Measurements from ENCODE around the gene ZNF264.
A peak's percentile ranks its signal among the peaks of the same experiment; 100 is the strongest.

ZNF264 gene

DNA sequence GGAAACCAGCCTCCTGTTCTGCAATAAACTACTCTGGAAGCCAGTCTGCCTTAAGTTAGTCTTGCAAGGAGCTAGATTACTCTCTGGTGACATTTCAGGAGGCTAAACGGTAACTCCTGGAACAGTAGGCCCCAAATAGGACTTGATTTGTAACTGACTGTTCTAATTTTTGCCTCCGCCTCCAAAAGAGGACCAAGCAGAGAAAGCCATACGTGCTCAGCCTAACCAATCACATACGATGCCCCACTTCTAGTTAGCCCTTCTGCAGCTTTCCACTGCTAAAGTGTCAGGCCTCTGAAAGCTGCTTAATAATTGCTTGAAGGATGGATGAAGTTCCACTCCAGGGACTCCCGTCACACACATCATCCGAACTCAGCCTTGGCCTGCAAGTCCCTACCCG lies 49.9 kb downstream of the ZNF264 start:
- Histone ChIP-seq H3K4me1 (ENCODE audit: insufficient read depth, low read length) (peaks cover 28% of the 10 kb centered on the region), H3K79me2 (ENCODE audit: insufficient read depth, low read length) (peaks cover 48% of the 10 kb centered on the region), H3K36me3 (ENCODE audit: insufficient read depth, low read length) (peaks cover 34% of the 10 kb centered on the region), H3K4me3 (ENCODE audit: low read depth in 1 of 2, low read length in 2 of 2) (peak overlapping the region; percentile 52 to 81; a peak in 3 of 4 replicates), H3K9me3 (ENCODE audit: insufficient read depth, low read length, severe bottlenecking) (no peaks in the 10 kb centered on the region), H3K4me2 (ENCODE audit: insufficient read depth, low read length) (peak overlapping the region; percentile 88), H4K20me1 (ENCODE audit: insufficient read depth, low read length) (peaks cover 11% of the 10 kb centered on the region), H3K27ac (ENCODE audit: low read length) (peak overlapping the region; percentile 84), H3K27me3 (ENCODE audit: insufficient read depth, low read length, poor library complexity) (no peaks in the 10 kb centered on the region), H3K9ac (ENCODE audit: low read depth, low read length) (peak overlapping the region; percentile 71), H2AFZ (ENCODE audit: low read depth, low read length) (peak overlapping the region; percentile 100)
- DNase-seq: no peak
- no peak for ATAC-seq (ENCODE audit: insufficient read depth, low read depth)
- TF ChIP-seq, protein P1, sequence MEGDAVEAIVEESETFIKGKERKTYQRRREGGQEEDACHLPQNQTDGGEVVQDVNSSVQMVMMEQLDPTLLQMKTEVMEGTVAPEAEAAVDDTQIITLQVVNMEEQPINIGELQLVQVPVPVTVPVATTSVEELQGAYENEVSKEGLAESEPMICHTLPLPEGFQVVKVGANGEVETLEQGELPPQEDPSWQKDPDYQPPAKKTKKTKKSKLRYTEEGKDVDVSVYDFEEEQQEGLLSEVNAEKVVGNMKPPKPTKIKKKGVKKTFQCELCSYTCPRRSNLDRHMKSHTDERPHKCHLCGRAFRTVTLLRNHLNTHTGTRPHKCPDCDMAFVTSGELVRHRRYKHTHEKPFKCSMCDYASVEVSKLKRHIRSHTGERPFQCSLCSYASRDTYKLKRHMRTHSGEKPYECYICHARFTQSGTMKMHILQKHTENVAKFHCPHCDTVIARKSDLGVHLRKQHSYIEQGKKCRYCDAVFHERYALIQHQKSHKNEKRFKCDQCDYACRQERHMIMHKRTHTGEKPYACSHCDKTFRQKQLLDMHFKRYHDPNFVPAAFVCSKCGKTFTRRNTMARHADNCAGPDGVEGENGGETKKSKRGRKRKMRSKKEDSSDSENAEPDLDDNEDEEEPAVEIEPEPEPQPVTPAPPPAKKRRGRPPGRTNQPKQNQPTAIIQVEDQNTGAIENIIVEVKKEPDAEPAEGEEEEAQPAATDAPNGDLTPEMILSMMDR (IDR thresholded peaks at IDR 0.05; ENCODE audit: borderline replicate concordance, extremely low read depth, low read length, poor library complexity, severe bottlenecking): no peak
- TF ChIP-seq EZH2 (IDR thresholded peaks at IDR 0.05; ENCODE audit: borderline replicate concordance, low read depth, low read length, severe bottlenecking): no peak

DNA sequence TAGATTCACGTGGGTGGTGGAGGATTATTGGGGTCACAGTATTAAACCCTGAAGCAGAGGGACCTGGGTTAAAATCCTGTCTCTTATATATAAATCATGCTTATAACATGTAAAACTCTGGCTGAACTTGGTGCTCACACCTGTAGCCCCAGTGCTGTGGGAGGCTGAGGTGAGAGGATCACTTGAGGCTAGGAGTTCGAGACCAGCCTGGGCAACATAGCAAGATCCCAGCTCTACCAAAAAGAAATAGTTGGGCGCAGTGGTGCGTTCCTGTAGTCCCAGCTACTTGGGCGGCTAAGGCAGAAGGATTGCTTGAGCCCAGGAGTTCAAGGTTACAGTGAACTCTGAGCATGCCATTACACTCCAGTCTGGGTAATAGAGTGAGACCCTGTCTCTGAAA lies 51.5 kb downstream of the ZNF264 start:
- TF ChIP-seq EZH2 (IDR thresholded peaks at IDR 0.05; ENCODE audit: borderline replicate concordance, low read depth, low read length, severe bottlenecking): no peak
- TF ChIP-seq, protein P1 (IDR thresholded peaks at IDR 0.05; ENCODE audit: borderline replicate concordance, extremely low read depth, low read length, poor library complexity, severe bottlenecking): no peak
- H3K4me2 ChIP-seq (ENCODE audit: insufficient read depth, low read length): peak overlapping the region; percentile 88; the same call in 1 of the 2 replicates
- H3K79me2 ChIP-seq (ENCODE audit: insufficient read depth, low read length): peaks cover 51% of the 10 kb centered on the region
- no peak overlapping the region for H3K4me3 ChIP-seq (ENCODE audit: low read depth in 1 of 2, low read length in 2 of 2)
- ATAC-seq (ENCODE audit: insufficient read depth, low read depth) (no peak), DNase-seq (no peak)
- peaks cover 28% of the 10 kb centered on the region for H3K4me1 ChIP-seq (ENCODE audit: insufficient read depth, low read length)
- peaks cover 11% of the 10 kb centered on the region for H4K20me1 ChIP-seq (ENCODE audit: insufficient read depth, low read length)
- H3K36me3 ChIP-seq (ENCODE audit: insufficient read depth, low read length): peaks cover 48% of the 10 kb centered on the region
- no peak overlapping the region for H3K27ac ChIP-seq (ENCODE audit: low read length)
- H3K27me3 ChIP-seq (ENCODE audit: insufficient read depth, low read length, poor library complexity): no peaks in the 10 kb centered on the region
- H3K9me3 ChIP-seq (ENCODE audit: insufficient read depth, low read length, severe bottlenecking): no peaks in the 10 kb centered on the region
- no peak overlapping the region for H3K9ac ChIP-seq (ENCODE audit: low read depth, low read length)
- no peak overlapping the region for H2AFZ ChIP-seq (ENCODE audit: low read depth, low read length)

DNA sequence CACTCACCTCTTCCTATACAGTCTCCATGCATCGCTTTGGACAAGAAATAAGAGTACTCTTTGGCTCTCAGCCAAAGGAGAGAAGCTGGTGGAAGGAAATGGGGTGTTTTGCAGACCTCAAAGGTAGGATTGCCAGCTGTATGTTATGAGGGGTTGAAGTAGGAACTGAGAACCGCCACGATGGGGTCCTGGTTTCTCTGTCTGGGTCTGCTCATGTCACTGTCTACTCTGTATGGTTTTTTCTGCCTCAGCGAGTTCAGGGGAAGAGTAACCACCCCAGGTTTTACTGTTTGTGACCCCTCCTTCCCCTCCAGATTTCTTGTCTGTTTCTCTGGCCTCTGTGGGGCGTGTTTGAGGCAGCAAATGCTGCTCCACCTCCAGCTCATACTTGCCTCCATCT lies 53.2 kb downstream of the ZNF264 start:
- H3K27me3 ChIP-seq (ENCODE audit: insufficient read depth, low read length, poor library complexity): no peaks in the 10 kb centered on the region
- no peak overlapping the region for H3K27ac ChIP-seq (ENCODE audit: low read length)
- H3K4me1 ChIP-seq (ENCODE audit: insufficient read depth, low read length): peaks cover 28% of the 10 kb centered on the region
- peaks cover 64% of the 10 kb centered on the region for H3K36me3 ChIP-seq (ENCODE audit: insufficient read depth, low read length)
- no peak for ATAC-seq (ENCODE audit: insufficient read depth, low read depth)
- H2AFZ ChIP-seq (ENCODE audit: low read depth, low read length): no peak overlapping the region
- H3K79me2 ChIP-seq (ENCODE audit: insufficient read depth, low read length): peaks cover 51% of the 10 kb centered on the region
- TF ChIP-seq, protein P1 (IDR thresholded peaks at IDR 0.05; ENCODE audit: borderline replicate concordance, extremely low read depth, low read length, poor library complexity, severe bottlenecking): no peak
- TF ChIP-seq EZH2 (IDR thresholded peaks at IDR 0.05; ENCODE audit: borderline replicate concordance, low read depth, low read length, severe bottlenecking): no peak
- DNase-seq: no peak
- H3K4me2 ChIP-seq (ENCODE audit: insufficient read depth, low read length): no peak overlapping the region
- peaks cover 11% of the 10 kb centered on the region for H4K20me1 ChIP-seq (ENCODE audit: insufficient read depth, low read length)
- no peak overlapping the region for H3K4me3 ChIP-seq (ENCODE audit: low read depth in 1 of 2, low read length in 2 of 2)
- H3K9me3 ChIP-seq (ENCODE audit: insufficient read depth, low read length, severe bottlenecking): no peaks in the 10 kb centered on the region
- no peak overlapping the region for H3K9ac ChIP-seq (ENCODE audit: low read depth, low read length)

DNA sequence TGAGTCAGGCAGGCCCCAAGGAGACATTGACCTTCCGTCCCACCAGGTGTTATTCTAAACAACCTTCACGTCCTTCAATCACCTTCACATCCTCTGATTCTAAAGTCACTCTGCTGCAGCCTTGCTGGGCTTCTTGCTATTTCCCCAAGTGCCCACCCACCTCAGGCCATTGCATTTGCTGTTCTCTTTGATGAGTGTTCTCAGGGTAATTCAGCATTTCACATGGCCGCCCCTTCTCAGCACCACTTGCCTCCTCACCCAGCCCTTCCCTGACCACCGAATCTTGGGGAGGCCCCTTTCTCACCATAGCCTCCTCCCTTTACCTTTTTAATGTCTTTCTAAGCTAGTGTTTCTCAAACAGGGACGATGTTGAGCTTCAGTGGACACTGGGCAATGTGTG lies 53.8 kb downstream of the ZNF264 start:
- DNase-seq: no peak
- Histone ChIP-seq H3K27ac (ENCODE audit: low read length) (no peak overlapping the region), H3K4me2 (ENCODE audit: insufficient read depth, low read length) (no peak overlapping the region), H2AFZ (ENCODE audit: low read depth, low read length) (no peak overlapping the region), H3K79me2 (ENCODE audit: insufficient read depth, low read length) (peaks cover 50% of the 10 kb centered on the region), H3K36me3 (ENCODE audit: insufficient read depth, low read length) (peaks cover 67% of the 10 kb centered on the region), H3K9ac (ENCODE audit: low read depth, low read length) (no peak overlapping the region), H3K9me3 (ENCODE audit: insufficient read depth, low read length, severe bottlenecking) (no peaks in the 10 kb centered on the region), H3K4me1 (ENCODE audit: insufficient read depth, low read length) (peaks cover 24% of the 10 kb centered on the region), H3K4me3 (ENCODE audit: low read depth in 1 of 2, low read length in 2 of 2) (no peak overlapping the region), H4K20me1 (ENCODE audit: insufficient read depth, low read length) (peaks cover 11% of the 10 kb centered on the region), H3K27me3 (ENCODE audit: insufficient read depth, low read length, poor library complexity) (no peaks in the 10 kb centered on the region)
- no peak for ATAC-seq (ENCODE audit: insufficient read depth, low read depth)
- TF ChIP-seq, protein P1 (IDR thresholded peaks at IDR 0.05; ENCODE audit: borderline replicate concordance, extremely low read depth, low read length, poor library complexity, severe bottlenecking): no peak
- no peak for TF ChIP-seq EZH2 (IDR thresholded peaks at IDR 0.05; ENCODE audit: borderline replicate concordance, low read depth, low read length, severe bottlenecking)

All from DND-41 (cell line).